Karpas-422 (cell line): ENCODE data around the gene RNF212. TPM values are rescaled to one million over a fixed set of nuclear protein-coding genes. Genes with fewer than 3 reads are reported as not detected.
A peak's percentile ranks its signal among the peaks of the same experiment; 100 is the strongest.

ENCODE experiments used
- DNase-seq: peaks from one replicate; pipeline ENCODE4 v3.0.0-alpha.2; 2015
- H2AFZ ChIP-seq: fragments of 200-600 bp; sonication (generic); 2 replicates; pipeline ENCODE4 v1.6.1; 2014; ENCODE audit warnings: antibody characterized with exemption, low read length, mixed read lengths
- H3K27ac ChIP-seq: fragments of 200-600 bp; sonication (generic); 2 replicates; pipeline ENCODE4 v1.5.1; 2014; ENCODE audit warnings: mild to moderate bottlenecking, low read length, moderate library complexity
- H3K27me3 ChIP-seq: fragments of 200-600 bp; sonication (generic); 2 replicates; pipeline ENCODE4 v1.6.1; 2014; ENCODE audit warnings: low read length, mixed read lengths
- H3K36me3 ChIP-seq: fragments of 200-600 bp; sonication (generic); 2 replicates; pipeline ENCODE4 v1.6.1; 2014; ENCODE audit warnings: low read length, mixed read lengths; ENCODE audit not compliant: insufficient read depth
- H3K4me1 ChIP-seq: fragments of 200-600 bp; sonication (generic); 2 replicates; pipeline ENCODE4 v1.6.1; 2014; ENCODE audit warnings: mild to moderate bottlenecking, low read length, mixed read lengths
- H3K4me2 ChIP-seq: fragments of 200-600 bp; sonication (generic); 2 replicates; pipeline ENCODE4 v1.6.1; 2014; ENCODE audit warnings: low read length, low read depth, mild to moderate bottlenecking; ENCODE audit not compliant: poor library complexity, severe bottlenecking
- H3K4me3 ChIP-seq: fragments of 200-600 bp; sonication (generic); 2 replicates; pipeline ENCODE4 v1.5.1; 2014; ENCODE audit warnings: mild to moderate bottlenecking, antibody characterized with exemption, low read length, mixed read lengths
- H3K79me2 ChIP-seq: fragments of 200-600 bp; sonication (generic); 2 replicates; pipeline ENCODE4 v1.6.1; 2014; ENCODE audit warnings: mild to moderate bottlenecking, low read length, mixed read lengths
- H3K9ac ChIP-seq: fragments of 200-600 bp; sonication (generic); 2 replicates; pipeline ENCODE4 v1.6.0; 2014; ENCODE audit warnings: low read length
- H3K9me2 ChIP-seq: fragments of 200-600 bp; sonication (generic), shearing (Covaris generic); replicated peaks from 2 replicates; pipeline ENCODE4 v1.6.0; 2014; ENCODE audit warnings: mild to moderate bottlenecking, low read length, moderate library complexity; ENCODE audit not compliant: insufficient read depth
- H3K9me3 ChIP-seq: fragments of 300-700, 200-600 bp; sonication (generic); 2 replicates; pipeline ENCODE4 v1.6.1; 2014; ENCODE audit warnings: low read length, mixed read lengths
- H4K20me1 ChIP-seq: fragments of 200-600 bp; sonication (generic); 2 replicates; pipeline ENCODE4 v1.6.1; 2014; ENCODE audit warnings: mild to moderate bottlenecking, antibody characterized with exemption, low read length, low read depth; ENCODE audit not compliant: insufficient read depth
- total RNA-seq: library from RNA; depleted of rRNA; stranded (reverse); fragments of >200 nt; shearing (Covaris generic); gene quantifications from 2 replicates; pipeline ENCODE4 v1.2.3, GENCODE V29; 2014; ENCODE audit warnings: low replicate concordance

RNF212 gene
- total RNA-seq, 1 experiment from 2014 or later: not detected

GRCh38 chr4:1098311-1098925 is 14.9 kb downstream of the RNF212 start:
- Histone ChIP-seq H3K27ac (no peak overlapping the region), H3K9me3 (no peaks in the 10 kb centered on the region), H3K9me2 (no peaks in the 10 kb centered on the region), H3K27me3 (no peaks in the 10 kb centered on the region), H3K79me2 (no peaks in the 10 kb centered on the region), H4K20me1 (no peaks in the 10 kb centered on the region), H3K4me1 (no peaks in the 10 kb centered on the region), H3K4me2 (no peak overlapping the region), H3K4me3 (no peak overlapping the region), H2AFZ (no peak overlapping the region), H3K9ac (no peak overlapping the region), H3K36me3 (no peaks in the 10 kb centered on the region)
- DNase-seq: no peak

GRCh38 chr4:1097553-1097952 is 15.8 kb downstream of the RNF212 start:
- Histone ChIP-seq H3K9me2 (no peaks in the 10 kb centered on the region), H3K27ac (no peak overlapping the region), H3K9ac (no peak overlapping the region), H3K36me3 (no peaks in the 10 kb centered on the region), H2AFZ (no peak overlapping the region), H3K27me3 (no peaks in the 10 kb centered on the region), H3K4me3 (no peak overlapping the region), H3K4me1 (no peaks in the 10 kb centered on the region), H3K9me3 (no peaks in the 10 kb centered on the region), H3K79me2 (no peaks in the 10 kb centered on the region), H3K4me2 (no peak overlapping the region), H4K20me1 (no peaks in the 10 kb centered on the region)
- DNase-seq: no peak

- H3K79me2 ChIP-seq: no peaks in the 10 kb centered on the region
- H3K4me2 ChIP-seq: no peak overlapping the region
- H3K4me3 ChIP-seq: no peak overlapping the region
- no peaks in the 10 kb centered on the region for H3K36me3 ChIP-seq
- H3K27me3 ChIP-seq: no peaks in the 10 kb centered on the region
- H2AFZ ChIP-seq: no peak overlapping the region
- H3K4me1 ChIP-seq: no peaks in the 10 kb centered on the region
- no peaks in the 10 kb centered on the region for H4K20me1 ChIP-seq
- DNase-seq: no peak
- H3K9me3 ChIP-seq: no peaks in the 10 kb centered on the region
- no peaks in the 10 kb centered on the region for H3K9me2 ChIP-seq
- H3K9ac ChIP-seq: no peak overlapping the region
- no peak overlapping the region for H3K27ac ChIP-seq
Observed at GRCh38 chr4:1096841-1097240, 16.5 kb downstream of the RNF212 start.

- Histone ChIP-seq H3K4me2 (no peak overlapping the region), H3K9me2 (no peaks in the 10 kb centered on the region), H3K9me3 (no peaks in the 10 kb centered on the region), H3K4me3 (no peak overlapping the region), H3K27me3 (no peaks in the 10 kb centered on the region), H3K27ac (no peak overlapping the region), H3K36me3 (no peaks in the 10 kb centered on the region), H3K9ac (no peak overlapping the region), H3K79me2 (no peaks in the 10 kb centered on the region), H4K20me1 (no peaks in the 10 kb centered on the region), H3K4me1 (no peaks in the 10 kb centered on the region), H2AFZ (no peak overlapping the region)
- no peak for DNase-seq
Observed at GRCh38 chr4:1094336-1094690, 19.1 kb downstream of the RNF212 start.

GRCh38 chr4:1093391-1094335 is 19.7 kb downstream of the RNF212 start:
- H3K9me2 ChIP-seq: no peaks in the 10 kb centered on the region
- no peaks in the 10 kb centered on the region for H3K79me2 ChIP-seq
- H2AFZ ChIP-seq: no peak overlapping the region
- H3K36me3 ChIP-seq: no peaks in the 10 kb centered on the region
- DNase-seq: no peak
- no peak overlapping the region for H3K27ac ChIP-seq
- H3K9ac ChIP-seq: no peak overlapping the region
- H3K9me3 ChIP-seq: 0 out of 2 replicates have a peak, but pooled peaks cover under 1% of the 10 kb centered on the region
- no peaks in the 10 kb centered on the region for H4K20me1 ChIP-seq
- no peaks in the 10 kb centered on the region for H3K4me1 ChIP-seq
- no peak overlapping the region for H3K4me3 ChIP-seq
- H3K27me3 ChIP-seq: no peaks in the 10 kb centered on the region
- H3K4me2 ChIP-seq: no peak overlapping the region

GRCh38 chr4:1092983-1093361 is 20.4 kb downstream of the RNF212 start:
- Histone ChIP-seq H3K27me3 (no peaks in the 10 kb centered on the region), H3K9me3 (0 out of 2 replicates have a peak, but pooled peaks cover 5% of the 10 kb centered on the region), H3K9ac (no peak overlapping the region), H3K9me2 (no peaks in the 10 kb centered on the region), H3K4me2 (no peak overlapping the region), H4K20me1 (no peaks in the 10 kb centered on the region), H3K27ac (no peak overlapping the region), H3K4me1 (no peaks in the 10 kb centered on the region), H3K4me3 (no peak overlapping the region), H2AFZ (no peak overlapping the region), H3K36me3 (no peaks in the 10 kb centered on the region), H3K79me2 (no peaks in the 10 kb centered on the region)
- no peak for DNase-seq

- Histone ChIP-seq H2AFZ (no peak overlapping the region), H3K9ac (no peak overlapping the region), H3K27me3 (no peaks in the 10 kb centered on the region), H3K79me2 (no peaks in the 10 kb centered on the region), H3K36me3 (no peaks in the 10 kb centered on the region), H3K9me2 (no peaks in the 10 kb centered on the region), H3K4me2 (no peak overlapping the region), H3K27ac (no peak overlapping the region), H3K4me3 (no peak overlapping the region), H4K20me1 (no peaks in the 10 kb centered on the region), H3K9me3 (0 out of 2 replicates have a peak, but pooled peaks cover 5% of the 10 kb centered on the region), H3K4me1 (no peaks in the 10 kb centered on the region)
- DNase-seq: peak; percentile 55
Observed at GRCh38 chr4:1092026-1092982, 21.1 kb downstream of the RNF212 start.
